ENCODE measurements around the gene SHISA4.

DNA sequence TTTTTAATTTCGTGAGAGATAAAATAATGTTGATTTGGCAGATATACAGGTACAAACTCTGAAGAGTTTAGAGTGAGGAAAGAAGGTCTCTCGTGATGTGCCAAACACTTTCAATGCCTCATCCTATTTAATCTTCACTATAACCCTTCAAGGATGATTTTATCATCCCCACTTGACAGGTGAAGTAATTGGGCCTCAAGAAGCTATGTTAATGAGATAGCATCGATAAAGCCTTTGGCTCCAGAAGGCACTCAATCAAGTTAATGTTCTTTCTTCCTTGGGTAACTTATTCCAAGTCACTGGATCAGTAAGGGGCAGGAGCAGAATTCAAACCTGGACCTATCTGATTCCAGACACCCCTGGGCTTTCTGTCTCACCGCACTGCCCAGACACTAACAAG is 50.5 kb downstream of the SHISA4 start:
- TF ChIP-seq, protein P1, sequence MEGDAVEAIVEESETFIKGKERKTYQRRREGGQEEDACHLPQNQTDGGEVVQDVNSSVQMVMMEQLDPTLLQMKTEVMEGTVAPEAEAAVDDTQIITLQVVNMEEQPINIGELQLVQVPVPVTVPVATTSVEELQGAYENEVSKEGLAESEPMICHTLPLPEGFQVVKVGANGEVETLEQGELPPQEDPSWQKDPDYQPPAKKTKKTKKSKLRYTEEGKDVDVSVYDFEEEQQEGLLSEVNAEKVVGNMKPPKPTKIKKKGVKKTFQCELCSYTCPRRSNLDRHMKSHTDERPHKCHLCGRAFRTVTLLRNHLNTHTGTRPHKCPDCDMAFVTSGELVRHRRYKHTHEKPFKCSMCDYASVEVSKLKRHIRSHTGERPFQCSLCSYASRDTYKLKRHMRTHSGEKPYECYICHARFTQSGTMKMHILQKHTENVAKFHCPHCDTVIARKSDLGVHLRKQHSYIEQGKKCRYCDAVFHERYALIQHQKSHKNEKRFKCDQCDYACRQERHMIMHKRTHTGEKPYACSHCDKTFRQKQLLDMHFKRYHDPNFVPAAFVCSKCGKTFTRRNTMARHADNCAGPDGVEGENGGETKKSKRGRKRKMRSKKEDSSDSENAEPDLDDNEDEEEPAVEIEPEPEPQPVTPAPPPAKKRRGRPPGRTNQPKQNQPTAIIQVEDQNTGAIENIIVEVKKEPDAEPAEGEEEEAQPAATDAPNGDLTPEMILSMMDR (IDR thresholded peaks at IDR 0.05), result no peak
- no peak for TF ChIP-seq EZH2 (IDR thresholded peaks at IDR 0.05; ENCODE audit: borderline replicate concordance, insufficient read depth, low read depth, low read length, poor library complexity, severe bottlenecking)
